ENCODE data around the gene GMDS.

DNA sequence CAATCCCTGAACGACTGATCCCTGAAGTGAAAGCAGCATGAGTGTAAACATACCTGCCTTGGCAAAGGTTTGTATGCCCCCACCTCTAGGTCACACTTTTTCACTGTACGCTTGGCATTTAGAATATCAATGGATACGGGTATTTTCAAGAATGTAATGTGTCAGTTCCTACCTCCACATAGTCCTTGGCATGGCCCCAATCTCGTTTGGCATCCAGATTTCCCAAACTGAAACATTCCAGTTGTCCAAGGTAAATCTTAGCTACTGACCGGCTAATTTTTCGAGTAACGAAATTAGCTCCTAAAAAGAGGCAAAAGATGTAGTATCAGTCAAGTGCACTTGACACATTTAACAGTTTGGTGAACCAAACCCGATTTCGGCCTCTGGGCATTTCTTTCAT, 315.5 kb downstream of the GMDS start:
- TF ChIP-seq, protein P1, sequence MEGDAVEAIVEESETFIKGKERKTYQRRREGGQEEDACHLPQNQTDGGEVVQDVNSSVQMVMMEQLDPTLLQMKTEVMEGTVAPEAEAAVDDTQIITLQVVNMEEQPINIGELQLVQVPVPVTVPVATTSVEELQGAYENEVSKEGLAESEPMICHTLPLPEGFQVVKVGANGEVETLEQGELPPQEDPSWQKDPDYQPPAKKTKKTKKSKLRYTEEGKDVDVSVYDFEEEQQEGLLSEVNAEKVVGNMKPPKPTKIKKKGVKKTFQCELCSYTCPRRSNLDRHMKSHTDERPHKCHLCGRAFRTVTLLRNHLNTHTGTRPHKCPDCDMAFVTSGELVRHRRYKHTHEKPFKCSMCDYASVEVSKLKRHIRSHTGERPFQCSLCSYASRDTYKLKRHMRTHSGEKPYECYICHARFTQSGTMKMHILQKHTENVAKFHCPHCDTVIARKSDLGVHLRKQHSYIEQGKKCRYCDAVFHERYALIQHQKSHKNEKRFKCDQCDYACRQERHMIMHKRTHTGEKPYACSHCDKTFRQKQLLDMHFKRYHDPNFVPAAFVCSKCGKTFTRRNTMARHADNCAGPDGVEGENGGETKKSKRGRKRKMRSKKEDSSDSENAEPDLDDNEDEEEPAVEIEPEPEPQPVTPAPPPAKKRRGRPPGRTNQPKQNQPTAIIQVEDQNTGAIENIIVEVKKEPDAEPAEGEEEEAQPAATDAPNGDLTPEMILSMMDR (optimal IDR thresholded peaks at IDR 0.05 in 1 of 3, IDR thresholded peaks at IDR 0.05 in 1 of 3, conservative IDR thresholded peaks at IDR 0.05 in 1 of 3; ENCODE audit: extremely low read depth in 1 of 3, insufficient read depth in 2 of 3, low read length in 3 of 3): no peak
- TF ChIP-seq EZH2 (IDR thresholded peaks at IDR 0.05; ENCODE audit: low read length): no peak

Measured in keratinocyte (primary cell).